Endothelial cell of umbilical vein (primary cell): ENCODE data around the gene RBFOX1. TPM values are rescaled to one million over a fixed set of nuclear protein-coding genes. Genes with fewer than 3 reads are reported as not detected.

Experiments used
- BruUV-seq: library from RNA; stranded (reverse); fragments of 400-500 nt; replicated peaks from 2 replicates; lab custom pipeline; 2021; lab: Mats Ljungman, UMichigan
- CTCF ChIA-PET: fragments of 300-600, 350-600 bp; sonication (Branson Sonifier 250); formaldehyde crosslinking; loops from one replicate; lab custom pipeline; 2021; ENCODE audit warnings: antibody characterized with exemption, inconsistent platforms; lab: Charles Lee
- POLR2A ChIA-PET: fragments of 300-600, 350-600 bp; sonication (Branson Sonifier 250); formaldehyde crosslinking; loops from one replicate; lab custom pipeline; 2021; ENCODE audit warnings: antibody characterized with exemption, inconsistent platforms; lab: Charles Lee
- DNase-seq: peaks from one replicate; pipeline ENCODE4 v3.0.0-alpha.2; 2011; ENCODE audit warnings: low read depth, low spot score
- FAIRE-seq: peaks from 2 replicates; lab custom pipeline; 2011; peaks lifted over from hg19 to GRCh38; lab: Jason Lieb, UNC
- H2AFZ ChIP-seq: 2 replicates; pipeline ENCODE4 v1.6.0; 2012; ENCODE audit warnings: low read depth, low read length, control low read depth, inconsistent platforms
- H3K27ac ChIP-seq: 2 replicates; pipeline ENCODE4 v1.5.1; 2011; ENCODE audit warnings: low read depth, mild to moderate bottlenecking, control low read depth, low read length, moderate library complexity; ENCODE audit not compliant: insufficient read depth
- H3K27me3 ChIP-seq, 2 experiments: 2 replicates each; pipeline versions ENCODE4 v1.6.0 to v1.6.1; 2011; ENCODE audit warnings: low read length in 2 of 2, mixed read lengths in 1 of 2; ENCODE audit not compliant: control insufficient read depth in 2 of 2, insufficient read depth in 2 of 2
- H3K36me3 ChIP-seq, 2 experiments: 2 replicates in 1 of 2; 3 replicates in 1 of 2; pipeline ENCODE4 v1.5.1; 2011; ENCODE audit warnings: low read length in 2 of 2, mild to moderate bottlenecking in 1 of 2, moderate library complexity in 1 of 2; ENCODE audit not compliant: control insufficient read depth in 2 of 2, insufficient read depth in 2 of 2; ENCODE audit errors: extremely low read depth in 1 of 2
- H3K4me1 ChIP-seq: 3 replicates; pipeline ENCODE4 v1.5.1; 2011; ENCODE audit warnings: mild to moderate bottlenecking, low read length; ENCODE audit not compliant: control insufficient read depth, insufficient read depth; ENCODE audit errors: extremely low read depth
- H3K4me2 ChIP-seq: 2 replicates; pipeline ENCODE4 v1.6.1; 2011; ENCODE audit warnings: low read length, control low read depth, mixed read lengths; ENCODE audit not compliant: insufficient read depth
- H3K4me3 ChIP-seq, 3 experiments: fragments of 200-600 bp in 1 of 3; sonication (generic), shearing (Covaris generic) in 1 of 3; replicated peaks in 1 of 3; 2 replicates each; pipeline ENCODE4 v1.5.1; 2011 to 2016; ENCODE audit warnings: control low read depth in 3 of 3, low read length in 3 of 3, mild to moderate bottlenecking in 2 of 3, inconsistent platforms in 1 of 3, low read depth in 1 of 3, moderate library complexity in 1 of 3; ENCODE audit not compliant: insufficient read depth in 1 of 3
- H3K79me2 ChIP-seq: 2 replicates; pipeline ENCODE4 v1.6.0; 2012; ENCODE audit warnings: low read length, inconsistent platforms; ENCODE audit not compliant: control insufficient read depth, insufficient read depth
- H3K9ac ChIP-seq: replicated peaks from 2 replicates; pipeline ENCODE3; 2011; ENCODE audit warnings: low read length, control low read depth; ENCODE audit not compliant: insufficient read depth; ENCODE audit errors: extremely low read depth
- H3K9me1 ChIP-seq: replicated peaks from 3 replicates; pipeline ENCODE4 v1.6.0; 2011; ENCODE audit warnings: mild to moderate bottlenecking, low read length; ENCODE audit not compliant: control insufficient read depth, insufficient read depth; ENCODE audit errors: extremely low read depth
- H3K9me3 ChIP-seq: replicated peaks from 2 replicates; pipeline ENCODE4 v1.5.1; 2012; ENCODE audit warnings: low read length, inconsistent platforms; ENCODE audit not compliant: control insufficient read depth, insufficient read depth
- H4K20me1 ChIP-seq: replicated peaks from 2 replicates; pipeline ENCODE3; 2011; ENCODE audit warnings: mild to moderate bottlenecking, low read length; ENCODE audit not compliant: control insufficient read depth, insufficient read depth; ENCODE audit errors: extremely low read depth
- EZH2 ChIP-seq: IDR thresholded peaks from 2 replicates; pipeline ENCODE4 v1.6.1; 2012; ENCODE audit warnings: borderline replicate concordance, low read depth, mild to moderate bottlenecking, moderate library complexity, low read length, inconsistent platforms; ENCODE audit not compliant: severe bottlenecking
- FOS ChIP-seq: IDR thresholded peaks from 2 replicates; pipeline ENCODE4 v1.6.1; 2011; ENCODE audit warnings: mild to moderate bottlenecking, low read length, moderate library complexity, borderline replicate concordance; ENCODE audit not compliant: insufficient read depth
- GATA2 ChIP-seq: IDR thresholded peaks from 2 replicates; pipeline ENCODE4 v1.7.0; 2011; ENCODE audit warnings: low read depth, mild to moderate bottlenecking, moderate library complexity, mixed read lengths, low read length; ENCODE audit not compliant: insufficient read length, insufficient read depth
- JUN ChIP-seq: IDR thresholded peaks from 2 replicates; pipeline ENCODE4 v1.6.1; 2011; ENCODE audit warnings: borderline replicate concordance, low read depth; ENCODE audit not compliant: insufficient read length, insufficient read depth
- MYC ChIP-seq: IDR thresholded peaks from one replicate; pipeline ENCODE4 v1.6.1; 2011; ENCODE audit warnings: mild to moderate bottlenecking, low read depth, low read length
- POLR2A ChIP-seq: IDR thresholded peaks from 2 replicates; pipeline ENCODE4 v1.6.1; 2012; ENCODE audit warnings: low read depth, mild to moderate bottlenecking, control low read depth, low read length
- POLR2AphosphoS5 ChIP-seq: IDR thresholded peaks from 2 replicates; pipeline ENCODE4 v1.6.1; 2012; ENCODE audit warnings: low read depth, mild to moderate bottlenecking, control low read depth, low read length, moderate library complexity; ENCODE audit not compliant: insufficient read depth
- dilution Hi-C: fragments of 300-500 bp; cut with MboI; formaldehyde crosslinking; loops from one replicate; pipeline ENCODE4 v1.15.0; 2019; ENCODE audit warnings: low sequenced_read_pairs; ENCODE audit not compliant: extremely low pct_ligation_motif_present
- intact Hi-C: fragments of 100-400 bp; cut with micrococcal nuclease; formaldehyde crosslinking; loops from one replicate; pipeline ENCODE4 v1.10.0; 2022
- polyA plus RNA-seq, 4 experiments: library from polyadenylated mRNA; depleted of rRNA in 3 of 4; stranded (reverse) in 3 of 4; unstranded in 1 of 4; fragments of >200 nt; gene quantifications; 2 replicates each; pipeline versions ENCODE4 v1.2.1 to v1.2.3, GENCODE V29; 2011 to 2012; ENCODE audit warnings: missing spikeins in 1 of 4
- total RNA-seq: library from RNA; stranded (reverse); gene quantifications from 2 replicates; pipeline ENCODE4 v1.2.3, GENCODE V29; 2021
- TF ChIP-seq, protein P1 (sequence below), 2 donors: IDR thresholded peaks; 1 replicate in 1 of 2; 2 replicates in 1 of 2; pipeline ENCODE4 v1.5.1; 2011; ENCODE audit warnings: low read length in 2 of 2, mild to moderate bottlenecking in 2 of 2, moderate library complexity in 2 of 2, control low read depth in 1 of 2, inconsistent platforms in 1 of 2, low read depth in 1 of 2; ENCODE audit not compliant: insufficient read depth in 1 of 2; ENCODE audit errors: extremely low read depth in 1 of 2
- TF ChIP-seq, protein P2 (sequence below): IDR thresholded peaks from 2 replicates; pipeline ENCODE4 v1.6.1; 2011; ENCODE audit not compliant: insufficient read depth, insufficient read length

The RBFOX1 gene
- total and polyA plus RNA-seq, 2 donors (not counting 3 experiments of a cell fraction or from before 2014, with no cell fraction given): not detected

DNA sequence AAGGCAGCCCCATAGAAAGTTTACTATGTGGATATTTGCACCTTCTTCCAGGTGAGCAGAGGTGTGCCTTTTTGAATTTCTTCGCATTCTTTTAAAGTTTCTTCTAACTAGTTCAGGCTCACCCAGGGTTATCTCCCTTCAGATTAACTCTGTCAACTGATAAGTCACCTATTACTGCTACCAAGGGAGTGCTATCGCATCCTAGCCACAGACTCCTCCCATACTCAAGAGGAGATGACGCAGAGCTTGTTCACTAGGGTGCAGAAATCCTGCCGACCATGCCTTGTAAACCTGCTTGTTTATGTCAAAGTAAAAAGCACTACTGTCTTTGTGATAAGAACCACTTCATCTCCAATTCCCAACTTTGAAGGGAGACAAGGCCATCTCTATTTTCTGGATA is 390.1 kb downstream of the RBFOX1 start:
- no peak for FAIRE-seq
- no peak for TF ChIP-seq FOS
- dilution Hi-C loops (no loop called here), intact Hi-C loops (no loop called here)
- no peak overlapping the region for H2AFZ ChIP-seq
- H4K20me1 ChIP-seq: no peaks in the 10 kb centered on the region
- H3K36me3 ChIP-seq: no peaks in the 10 kb centered on the region
- no peak for DNase-seq
- H3K4me3 ChIP-seq: no peak overlapping the region
- H3K79me2 ChIP-seq: no peaks in the 10 kb centered on the region
- H3K9me1 ChIP-seq: no peaks in the 10 kb centered on the region
- no TSS peak for BruUV-seq
- no peak overlapping the region for H3K27ac ChIP-seq
- ChIA-PET POLR2A (no interaction called here), CTCF (no interaction called here)
- H3K4me1 ChIP-seq: no peaks in the 10 kb centered on the region
- H3K9me3 ChIP-seq: peaks cover 2% of the 10 kb centered on the region
- H3K4me2 ChIP-seq: no peak overlapping the region
- H3K9ac ChIP-seq: no peak overlapping the region
- H3K27me3 ChIP-seq: no peaks in the 10 kb centered on the region

DNA sequence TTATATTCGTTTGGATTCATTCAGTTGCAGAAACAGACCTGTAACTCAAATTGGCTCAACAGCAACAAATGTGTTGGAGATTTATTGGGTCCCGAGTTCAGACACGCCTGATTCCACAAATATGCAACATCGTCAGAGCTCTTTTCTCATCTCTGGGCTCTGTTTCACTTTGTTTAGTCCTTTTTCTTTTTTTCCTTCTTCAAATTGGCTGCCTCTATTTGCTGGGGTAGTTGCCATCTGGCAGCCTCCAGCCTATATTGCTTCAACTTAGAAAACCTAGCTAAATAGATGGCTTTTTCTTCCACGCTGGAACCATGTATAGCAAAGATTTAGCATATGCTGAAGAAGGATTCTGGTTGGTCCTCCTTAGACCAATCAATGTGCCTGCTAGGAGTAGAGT is 398.5 kb downstream of the RBFOX1 start:
- no peak overlapping the region for H3K4me2 ChIP-seq
- no peak overlapping the region for H3K27ac ChIP-seq
- no peaks in the 10 kb centered on the region for H3K9me1 ChIP-seq
- no TSS peak for BruUV-seq
- H3K27me3 ChIP-seq: no peaks in the 10 kb centered on the region
- dilution Hi-C loops (no loop called here), intact Hi-C loops (no loop called here)
- CTCF ChIA-PET: no interaction called here
- FAIRE-seq (no peak), DNase-seq (no peak)
- H3K4me3 ChIP-seq: no peak overlapping the region
- TF ChIP-seq FOS: no peak
- TF ChIP-seq, protein P1, sequence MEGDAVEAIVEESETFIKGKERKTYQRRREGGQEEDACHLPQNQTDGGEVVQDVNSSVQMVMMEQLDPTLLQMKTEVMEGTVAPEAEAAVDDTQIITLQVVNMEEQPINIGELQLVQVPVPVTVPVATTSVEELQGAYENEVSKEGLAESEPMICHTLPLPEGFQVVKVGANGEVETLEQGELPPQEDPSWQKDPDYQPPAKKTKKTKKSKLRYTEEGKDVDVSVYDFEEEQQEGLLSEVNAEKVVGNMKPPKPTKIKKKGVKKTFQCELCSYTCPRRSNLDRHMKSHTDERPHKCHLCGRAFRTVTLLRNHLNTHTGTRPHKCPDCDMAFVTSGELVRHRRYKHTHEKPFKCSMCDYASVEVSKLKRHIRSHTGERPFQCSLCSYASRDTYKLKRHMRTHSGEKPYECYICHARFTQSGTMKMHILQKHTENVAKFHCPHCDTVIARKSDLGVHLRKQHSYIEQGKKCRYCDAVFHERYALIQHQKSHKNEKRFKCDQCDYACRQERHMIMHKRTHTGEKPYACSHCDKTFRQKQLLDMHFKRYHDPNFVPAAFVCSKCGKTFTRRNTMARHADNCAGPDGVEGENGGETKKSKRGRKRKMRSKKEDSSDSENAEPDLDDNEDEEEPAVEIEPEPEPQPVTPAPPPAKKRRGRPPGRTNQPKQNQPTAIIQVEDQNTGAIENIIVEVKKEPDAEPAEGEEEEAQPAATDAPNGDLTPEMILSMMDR (IDR thresholded peaks at IDR 0.05; ENCODE audit: extremely low read depth in 1 of 2, insufficient read depth in 1 of 2, low read depth in 1 of 2, low read length in 2 of 2): no peak
- no peak for TF ChIP-seq EZH2
- TF ChIP-seq GATA2: no peak
- TF ChIP-seq MYC: no peak
- TF ChIP-seq JUN: no peak
- no peak for TF ChIP-seq POLR2AphosphoS5
- TF ChIP-seq, protein P2, sequence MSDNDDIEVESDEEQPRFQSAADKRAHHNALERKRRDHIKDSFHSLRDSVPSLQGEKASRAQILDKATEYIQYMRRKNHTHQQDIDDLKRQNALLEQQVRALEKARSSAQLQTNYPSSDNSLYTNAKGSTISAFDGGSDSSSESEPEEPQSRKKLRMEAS: no peak
- TF ChIP-seq POLR2A: no peak
- no peak overlapping the region for H2AFZ ChIP-seq
- H4K20me1 ChIP-seq: no peaks in the 10 kb centered on the region
- POLR2A ChIA-PET: no interaction called here
- H3K36me3 ChIP-seq: no peaks in the 10 kb centered on the region
- H3K4me1 ChIP-seq: no peaks in the 10 kb centered on the region
- H3K9me3 ChIP-seq: peaks cover 1% of the 10 kb centered on the region
- H3K9ac ChIP-seq: no peak overlapping the region
- no peaks in the 10 kb centered on the region for H3K79me2 ChIP-seq
